Measurements from ENCODE around the gene RPLP1. TPM values are rescaled to one million over a fixed set of nuclear protein-coding genes. Genes with fewer than 3 reads are reported as not detected.

Gene RPLP1
- total and polyA plus RNA-seq, 8 donors: 578 to 1,123 (median 736) TPM

DNA sequence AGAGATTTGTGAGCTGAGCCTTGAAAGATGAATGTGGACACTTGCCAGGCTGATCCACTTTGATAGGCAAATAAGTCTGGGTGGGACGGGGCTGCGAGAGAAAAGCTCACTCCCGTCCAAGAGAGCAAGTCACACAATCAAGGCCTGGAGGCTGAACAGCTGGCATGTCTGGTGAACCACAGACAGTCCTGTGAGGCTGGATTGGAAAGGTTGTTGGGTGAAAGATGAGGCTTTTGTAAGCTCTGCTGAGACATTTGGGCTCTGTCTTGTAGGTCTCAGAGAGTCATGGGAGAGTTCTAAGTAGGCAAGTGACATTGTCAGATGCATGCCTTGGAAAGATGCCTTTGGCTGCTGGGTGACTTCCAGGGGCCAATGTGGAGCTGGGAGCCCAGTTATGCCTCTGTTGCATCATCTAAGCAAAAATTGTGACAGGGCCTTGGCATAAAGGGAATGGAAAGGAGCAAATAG is 38.5 kb downstream of the RPLP1 start:
- ATAC-seq: peak in 2 of 4 donors; percentile 41 to 44
- Histone ChIP-seq H3K4me1 (no peaks in the 10 kb centered on the region), H3K27ac (no peak overlapping the region), H3K27me3 (no peaks in the 10 kb centered on the region), H3K4me3 (no peak overlapping the region), H3K36me3 (no peaks in the 10 kb centered on the region), H3K9me3 (no peaks in the 10 kb centered on the region)
- WGBS, 2 donors: 28 to 30% methylated on average over 3 of the region's 3 CpGs
- FAIRE-seq: no peak
- intact Hi-C loops (cut with DNase I): no loop called here
- TF ChIP-seq CTCF (IDR thresholded peaks at IDR 0.05): no peak
- DNase-seq: no peak

DNA sequence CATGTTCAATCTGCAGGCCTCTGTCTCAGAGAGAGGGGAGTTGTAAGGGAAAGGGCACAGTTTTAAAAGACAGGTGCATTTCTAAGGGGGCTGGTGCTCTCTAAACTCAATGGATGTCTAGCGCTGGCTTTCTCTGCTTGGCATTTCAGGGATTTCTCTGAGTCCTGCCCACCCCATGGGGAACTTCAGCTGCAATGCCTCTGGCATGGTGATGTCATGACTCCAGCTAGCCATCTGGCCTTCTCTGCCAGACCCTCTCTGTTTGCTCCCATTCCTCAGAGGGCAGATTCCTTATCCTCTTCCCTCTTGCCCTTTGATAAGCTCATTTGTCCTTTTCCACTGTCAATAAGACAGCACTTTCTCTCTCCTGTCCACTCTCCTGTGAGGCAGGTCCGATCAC is 40.8 kb downstream of the RPLP1 start:
- no peak for ATAC-seq
- no peak for DNase-seq
- TF ChIP-seq CTCF (IDR thresholded peaks at IDR 0.05): no peak
- Histone ChIP-seq H3K4me1 (no peaks in the 10 kb centered on the region), H3K36me3 (no peaks in the 10 kb centered on the region), H3K9me3 (no peaks in the 10 kb centered on the region), H3K27me3 (no peaks in the 10 kb centered on the region), H3K4me3 (no peak overlapping the region), H3K27ac (no peak overlapping the region)
- FAIRE-seq: no peak
- 87 to 92% methylated on average over 2 of the region's 2 CpGs for WGBS, 2 donors
- intact Hi-C loops (cut with DNase I): no loop called here

GRCh38 chr15:69496001-69496400 is 43.4 kb downstream of the RPLP1 start:
- ATAC-seq: no peak
- Histone ChIP-seq H3K27ac (no peak overlapping the region), H3K27me3 (no peaks in the 10 kb centered on the region), H3K4me3 (no peak overlapping the region), H3K4me1 (no peaks in the 10 kb centered on the region), H3K36me3 (no peaks in the 10 kb centered on the region), H3K9me3 (no peaks in the 10 kb centered on the region)
- no peak for TF ChIP-seq CTCF (IDR thresholded peaks at IDR 0.05)
- FAIRE-seq: no peak
- 24 to 31% methylated on average over 2 of the region's 2 CpGs for WGBS, 2 donors
- no peak for DNase-seq
- intact Hi-C loops (cut with DNase I): no loop called here

- Histone ChIP-seq H3K27me3 (no peaks in the 10 kb centered on the region), H3K4me1 (no peaks in the 10 kb centered on the region), H3K27ac (no peak overlapping the region), H3K9me3 (no peaks in the 10 kb centered on the region), H3K36me3 (no peaks in the 10 kb centered on the region), H3K4me3 (no peak overlapping the region)
- DNase-seq: no peak
- TF ChIP-seq CTCF (IDR thresholded peaks at IDR 0.05): no peak
- ATAC-seq: no peak
- 86 to 89% methylated on average over 1 of the region's 1 CpG for WGBS, 2 donors
- no peak for FAIRE-seq
- intact Hi-C loops (cut with DNase I): no loop called here
Measured at GRCh38 chr15:69497076-69497475, 44.5 kb downstream of the RPLP1 start.

DNA sequence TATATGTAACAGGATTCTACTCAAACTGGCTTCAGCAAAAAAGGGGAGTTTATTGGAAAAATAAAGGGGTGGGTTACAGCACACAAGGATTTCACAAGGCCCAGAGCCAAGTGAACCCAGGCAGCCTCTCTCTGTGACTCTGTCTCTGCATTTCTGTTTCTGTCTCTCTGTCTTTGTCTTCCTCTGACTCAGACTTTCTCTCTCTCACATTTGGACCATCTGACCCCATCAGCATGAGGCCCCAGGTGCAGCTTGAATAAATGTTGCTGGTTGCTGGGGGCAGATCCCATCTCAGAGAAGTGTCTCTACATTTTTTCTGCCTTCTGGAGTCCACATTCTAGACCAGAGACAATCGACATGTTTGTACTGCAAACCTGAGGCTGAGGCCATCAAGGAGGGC is 45.0 kb downstream of the RPLP1 start:
- Histone ChIP-seq H3K27me3 (no peaks in the 10 kb centered on the region), H3K4me3 (no peak overlapping the region), H3K9me3 (no peaks in the 10 kb centered on the region), H3K36me3 (no peaks in the 10 kb centered on the region), H3K27ac (no peak overlapping the region), H3K4me1 (no peaks in the 10 kb centered on the region)
- intact Hi-C loops (cut with DNase I): no loop called here
- FAIRE-seq: no peak
- ATAC-seq: no peak
- no peak for TF ChIP-seq CTCF (IDR thresholded peaks at IDR 0.05)
- 57 to 59% methylated on average over 1 of the region's 1 CpG for WGBS, 2 donors
- no peak for DNase-seq
